OCI-LY7 (cell line): ENCODE results near the gene CNBP.

Experiments used
- CTCF ChIP-seq: fragments of 200-600 bp; sonication (generic); conservative IDR thresholded peaks from 2 replicates; pipeline ENCODE4 v1.5.1; 2014; ENCODE audit warnings: mild to moderate bottlenecking, antibody characterized with exemption, low read length, moderate library complexity, mixed read lengths
- EZH2phosphoT487 ChIP-seq: fragments of 200-600 bp; sonication (generic); IDR thresholded peaks from 2 replicates; pipeline ENCODE4 v1.6.1; 2018; ENCODE audit warnings: low read depth, borderline replicate concordance, mild to moderate bottlenecking, mixed run types, antibody characterized with exemption, low read length, moderate library complexity, mixed read lengths

- TF ChIP-seq CTCF (peak; percentile 65), EZH2phosphoT487 (no peak)
Measured at GRCh38 chr3:129161860-129162271, 21.8 kb downstream of the CNBP start.
